ENCODE measurements around the gene SHH. TPM values are rescaled to one million over a fixed set of nuclear protein-coding genes. Genes with fewer than 3 reads are reported as not detected.

The SHH gene
- total and polyA plus RNA-seq, 9 donors = 0.33 to 0.48 TPM; not detected in 7

DNA sequence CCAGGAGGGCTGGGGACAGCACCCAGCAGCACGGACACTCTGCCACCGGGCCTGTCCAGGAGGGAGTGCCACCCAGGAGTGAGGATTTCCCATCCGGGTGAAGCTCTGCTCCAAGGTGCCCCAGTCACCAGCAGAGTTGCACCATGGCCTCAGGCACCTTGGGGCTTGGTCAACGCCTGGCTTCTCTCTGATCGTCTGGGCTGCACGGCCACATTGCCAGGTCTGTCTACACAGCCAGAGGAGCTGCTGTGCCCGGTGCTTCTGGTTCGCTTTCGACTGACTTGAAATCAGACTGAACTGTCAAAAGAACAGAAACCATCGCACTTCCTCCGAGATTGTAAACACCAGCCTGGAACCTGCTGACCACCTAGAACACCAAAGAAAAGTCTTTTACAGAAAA, 12.0 kb downstream of the SHH start:
- Histone ChIP-seq H3K4me3 (no peak overlapping the region), H3K27me3 (no peaks in the 10 kb centered on the region), H3K4me1 (ENCODE audit: insufficient read depth) (peaks cover 2% of the 10 kb centered on the region), H3K9me3 (no peaks in the 10 kb centered on the region), H3K27ac (no peak overlapping the region), H3K36me3 (no peaks in the 10 kb centered on the region)
- WGBS, 3 donors = 82 to 90% (median 88%) methylated on average over 11 of the region's 11 CpGs
- intact Hi-C loops (cut with DNase I) = no loop called here
- no peak for DNase-seq
- TF ChIP-seq EP300 (IDR thresholded peaks at IDR 0.05) (no peak), POLR2A (IDR thresholded peaks at IDR 0.05) (no peak), CTCF (IDR thresholded peaks at IDR 0.05) (no peak)

DNA sequence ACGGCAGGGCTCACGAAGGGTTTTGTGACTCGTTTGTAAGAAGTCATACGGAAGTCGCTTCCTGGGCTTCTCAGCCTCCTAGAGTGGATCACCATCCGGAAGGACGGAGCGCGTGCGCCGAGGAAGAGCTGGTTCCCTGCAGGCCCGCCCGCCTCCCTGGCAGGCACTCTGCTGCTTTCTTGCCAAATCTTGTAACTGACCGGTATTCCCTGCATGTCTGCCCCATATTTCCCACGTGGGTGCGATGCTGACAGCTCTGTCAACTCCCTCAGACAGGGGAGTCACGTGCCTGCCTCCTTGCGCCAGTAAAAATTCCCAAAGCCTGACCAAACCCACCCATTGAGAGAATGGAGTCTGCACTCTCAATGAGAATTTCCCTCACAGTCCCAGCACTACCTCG, 12.7 kb downstream of the SHH start:
- intact Hi-C loops (cut with DNase I) = loop anchor here in 2 of 4 donors (10.0 kb wide), 2 partner anchors 965 to 1025 kb away; no protein-coding TSS in a partner anchor
- 26 to 38% (median 31%) methylated on average over 19 of the region's 19 CpGs for WGBS, 3 donors
- Histone ChIP-seq H3K4me3 (no peak overlapping the region), H3K27ac (no peak overlapping the region), H3K36me3 (no peaks in the 10 kb centered on the region), H3K27me3 (no peaks in the 10 kb centered on the region), H3K4me1 (ENCODE audit: insufficient read depth) (peaks cover 2% of the 10 kb centered on the region), H3K9me3 (no peaks in the 10 kb centered on the region)
- no peak for TF ChIP-seq CTCF (IDR thresholded peaks at IDR 0.05)
- no peak for TF ChIP-seq EP300 (IDR thresholded peaks at IDR 0.05)
- TF ChIP-seq POLR2A (IDR thresholded peaks at IDR 0.05) = no peak
- no peak for DNase-seq

- H3K9me3 ChIP-seq = no peaks in the 10 kb centered on the region
- no peak overlapping the region for H3K4me3 ChIP-seq
- DNase-seq = no peak
- TF ChIP-seq POLR2A (IDR thresholded peaks at IDR 0.05) (no peak), EP300 (IDR thresholded peaks at IDR 0.05) (no peak), CTCF (IDR thresholded peaks at IDR 0.05) (no peak)
- intact Hi-C loops (cut with DNase I) = loop anchor here in 2 of 4 donors (10.0 kb wide), 2 partner anchors 966 to 1026 kb away; no protein-coding TSS in a partner anchor
- 72 to 79% (median 78%) methylated on average over 13 of the region's 13 CpGs for WGBS, 3 donors
- no peaks in the 10 kb centered on the region for H3K36me3 ChIP-seq
- peaks cover 2% of the 10 kb centered on the region for H3K4me1 ChIP-seq (ENCODE audit: insufficient read depth)
- H3K27ac ChIP-seq = no peak overlapping the region
- H3K27me3 ChIP-seq = no peaks in the 10 kb centered on the region
Measured at GRCh38 chr7:155798673-155799439, 13.4 kb downstream of the SHH start.

DNA sequence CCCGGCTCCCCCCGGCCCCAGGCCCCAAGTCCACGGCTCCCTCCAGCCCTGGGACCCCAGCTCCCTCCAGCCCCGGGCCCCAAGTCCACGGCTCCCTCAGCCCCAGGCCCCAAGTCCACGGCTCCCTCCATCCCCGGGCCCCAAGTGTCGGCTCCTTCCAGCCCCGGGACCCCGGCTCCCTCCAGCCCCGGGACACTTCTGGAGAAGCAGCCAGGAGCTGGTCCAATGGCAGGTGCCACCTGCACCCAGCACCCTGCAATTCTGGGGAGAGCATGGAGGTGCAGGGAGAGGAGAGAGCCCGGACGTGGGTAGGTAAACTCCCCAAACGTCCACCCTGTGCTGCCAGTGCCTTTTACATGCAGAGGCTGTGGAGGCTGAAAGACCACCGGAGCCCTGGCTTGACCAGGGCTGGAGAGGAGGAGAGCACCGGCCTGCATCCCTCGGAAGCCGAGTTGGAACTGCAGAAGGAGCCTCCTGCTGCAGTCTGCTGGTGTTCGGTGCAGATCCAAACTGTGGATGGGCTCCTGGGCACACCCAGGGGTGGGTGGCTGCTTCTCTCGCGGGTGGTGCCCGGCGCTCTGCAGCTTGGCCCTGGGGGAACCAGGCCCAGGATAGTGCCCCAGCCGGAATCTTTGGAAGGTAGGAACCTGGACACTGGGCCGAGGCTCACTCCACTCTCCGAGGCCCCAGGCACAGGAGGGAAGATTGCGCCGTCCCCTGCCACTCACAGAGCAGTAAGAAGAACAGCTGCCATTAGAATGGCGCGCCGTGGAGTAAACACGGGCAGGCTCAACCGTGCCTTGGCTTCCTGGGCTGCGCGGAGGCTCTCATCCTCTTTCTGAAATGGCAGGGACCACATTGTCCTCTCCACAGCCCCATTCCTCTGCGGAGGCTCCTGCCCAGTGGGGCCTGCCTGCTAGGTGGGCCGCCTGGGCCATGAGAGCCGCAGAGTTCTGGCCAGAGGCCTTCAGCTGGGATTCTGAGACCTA, 14.7 kb downstream of the SHH start:
- intact Hi-C loops (cut with DNase I) = loop anchor here in 2 of 4 donors (10.0 kb wide), 2 partner anchors 967 to 1027 kb away; no protein-coding TSS in a partner anchor
- no peak for TF ChIP-seq CTCF (IDR thresholded peaks at IDR 0.05)
- TF ChIP-seq EP300 (IDR thresholded peaks at IDR 0.05) = no peak
- TF ChIP-seq POLR2A (IDR thresholded peaks at IDR 0.05) = no peak
- H3K27me3 ChIP-seq = no peaks in the 10 kb centered on the region
- DNase-seq = no peak
- no peaks in the 10 kb centered on the region for H3K9me3 ChIP-seq
- 62 to 74% (median 70%) methylated on average over 34 to 38 of the region's 38 CpGs for WGBS, 3 donors
- no peak overlapping the region for H3K4me3 ChIP-seq
- H3K36me3 ChIP-seq = no peaks in the 10 kb centered on the region
- H3K4me1 ChIP-seq (ENCODE audit: insufficient read depth) = no peaks in the 10 kb centered on the region
- H3K27ac ChIP-seq = no peak overlapping the region
